Duodenal mucosa (tissue), 2 donors: ENCODE results near the gene KLF13.

Experiments
- H3K27ac ChIP-seq: one replicate; pipeline ENCODE4 v1.7.0; 2013; ENCODE audit warnings: low read depth, low read length
- H3K27me3 ChIP-seq, 2 donors: one replicate each; pipeline ENCODE4 v1.7.0; 2013; ENCODE audit warnings: low read length in 2 of 2, control low read depth in 1 of 2; ENCODE audit not compliant: insufficient read depth in 2 of 2, control insufficient read depth in 1 of 2
- H3K36me3 ChIP-seq, 2 donors: one replicate each; pipeline ENCODE4 v1.7.0; 2013; ENCODE audit warnings: low read length in 2 of 2, control low read depth in 1 of 2; ENCODE audit not compliant: insufficient read depth in 2 of 2, control insufficient read depth in 1 of 2
- H3K4me1 ChIP-seq, 2 donors: one replicate each; pipeline ENCODE4 v1.7.0; 2013; ENCODE audit warnings: low read length in 2 of 2, control low read depth in 1 of 2; ENCODE audit not compliant: insufficient read depth in 2 of 2, control insufficient read depth in 1 of 2
- H3K4me3 ChIP-seq, 2 donors: one replicate each; pipeline ENCODE4 v1.7.0; 2013; ENCODE audit warnings: low read length in 2 of 2, low read depth in 1 of 2
- H3K9ac ChIP-seq, 2 donors: one replicate each; pipeline ENCODE4 v1.7.0; 2013; ENCODE audit warnings: low read length in 2 of 2, low read depth in 1 of 2
- H3K9me3 ChIP-seq, 2 donors: one replicate each; pipeline ENCODE4 v1.7.0; 2013; ENCODE audit warnings: low read length in 2 of 2, control low read depth in 1 of 2; ENCODE audit not compliant: control insufficient read depth in 1 of 2

KLF13 gene

GRCh38 chr15:31306426-31307269 lies 20.0 kb upstream of the KLF13 start:
- H3K27ac ChIP-seq = no peak overlapping the region
- H3K36me3 ChIP-seq = no peaks in the 10 kb centered on the region
- no peaks in the 10 kb centered on the region for H3K27me3 ChIP-seq
- no peaks in the 10 kb centered on the region for H3K9me3 ChIP-seq
- no peak overlapping the region for H3K9ac ChIP-seq
- H3K4me1 ChIP-seq = peaks cover 8 to 14% of the 10 kb centered on the region in 2 donors
- no peak overlapping the region for H3K4me3 ChIP-seq

DNA sequence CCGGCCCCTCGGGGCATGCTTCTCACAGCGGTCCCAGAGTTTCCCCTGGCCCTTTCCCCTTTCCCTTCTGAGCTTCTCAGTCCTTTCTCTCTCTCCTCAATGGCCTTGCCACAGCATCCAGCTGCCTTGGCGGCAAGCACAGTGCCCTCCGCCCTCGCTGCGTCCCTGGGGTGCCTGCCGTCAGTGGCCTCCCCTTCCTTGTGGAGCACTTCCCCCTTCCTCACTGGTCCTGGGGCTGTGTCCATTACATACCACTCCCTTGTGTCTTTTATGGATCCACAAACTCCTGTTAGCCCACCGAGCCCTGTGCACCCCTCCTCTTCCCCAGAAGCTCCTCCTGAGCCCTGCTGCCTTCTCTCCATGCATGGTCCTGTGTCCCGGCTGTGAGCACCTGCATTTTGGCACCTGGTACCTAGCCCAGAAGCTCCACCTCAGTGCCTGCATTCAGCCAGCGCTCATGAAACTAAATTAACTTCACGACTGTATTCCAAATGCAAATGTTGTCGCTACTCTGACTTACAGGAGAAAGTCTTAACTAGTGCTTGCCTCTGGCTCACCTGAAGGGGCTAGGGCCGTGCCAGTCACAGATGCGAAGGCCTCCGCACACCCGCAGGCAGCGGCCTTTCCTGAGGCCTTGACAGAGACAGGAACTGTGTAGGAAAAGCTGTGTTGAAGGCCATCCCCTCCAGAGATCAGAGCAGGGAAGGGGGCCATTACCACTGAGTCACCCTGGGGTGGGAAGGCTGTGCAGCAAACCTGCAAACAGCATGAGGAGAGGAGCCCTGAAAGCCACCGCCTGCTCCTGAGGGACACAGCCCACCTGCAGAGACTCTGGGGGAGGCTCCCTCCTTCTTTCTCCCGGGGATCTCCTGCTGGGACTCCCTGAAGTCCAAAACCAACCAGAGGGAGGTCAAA lies 19.1 kb upstream of the KLF13 start:
- H3K36me3 ChIP-seq = no peaks in the 10 kb centered on the region
- H3K9me3 ChIP-seq = no peaks in the 10 kb centered on the region
- H3K4me1 ChIP-seq = peaks cover 8 to 14% of the 10 kb centered on the region in 2 donors
- no peak overlapping the region for H3K27ac ChIP-seq
- no peaks in the 10 kb centered on the region for H3K27me3 ChIP-seq
- no peak overlapping the region for H3K4me3 ChIP-seq
- no peak overlapping the region for H3K9ac ChIP-seq

- Histone ChIP-seq H3K9me3 (peaks cover under 1 to 2% of the 10 kb centered on the region in 2 donors), H3K36me3 (no peaks in the 10 kb centered on the region), H3K27ac (no peak overlapping the region), H3K4me3 (no peak overlapping the region), H3K4me1 (peaks cover 4 to 12% of the 10 kb centered on the region in 2 donors), H3K27me3 (no peaks in the 10 kb centered on the region), H3K9ac (no peak overlapping the region)
Measured at GRCh38 chr15:31308185-31308639, 18.4 kb upstream of the KLF13 start.

DNA sequence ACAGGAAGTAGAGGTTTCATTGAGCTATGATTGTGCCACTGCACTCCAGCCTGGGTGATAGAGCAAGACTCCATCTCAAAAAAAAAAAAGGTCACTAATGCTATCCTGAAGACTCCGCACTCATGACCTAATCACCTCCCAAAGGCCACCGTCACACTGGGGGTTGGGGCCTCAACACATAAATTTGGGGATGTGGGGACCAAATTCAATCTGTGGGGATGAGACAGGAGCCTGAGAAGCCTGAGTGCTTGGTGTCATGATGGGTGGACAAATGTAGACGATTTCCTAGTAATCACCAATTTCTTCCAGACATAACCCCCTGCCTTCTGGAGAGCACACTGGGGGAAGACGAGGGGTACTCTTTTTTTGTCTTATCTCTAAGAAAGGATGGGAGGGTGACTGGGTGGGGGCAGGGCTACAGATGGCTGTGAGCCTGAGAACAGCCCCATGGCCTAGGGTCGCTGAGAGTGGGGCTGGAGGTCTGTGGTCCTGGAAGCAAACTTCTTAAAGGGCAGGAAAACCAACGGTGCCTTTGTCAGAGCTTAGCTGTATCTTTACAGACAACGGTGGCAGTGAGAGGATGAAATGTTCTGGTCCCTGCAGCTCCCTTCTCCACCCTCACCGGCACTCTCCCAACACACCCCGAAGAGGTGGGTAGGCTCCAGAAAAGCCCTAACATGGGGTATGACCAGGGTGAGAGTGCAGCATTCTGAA lies 16.6 kb upstream of the KLF13 start:
- peaks cover 8 to 9% of the 10 kb centered on the region in 2 donors for H3K9me3 ChIP-seq
- no peaks in the 10 kb centered on the region for H3K27me3 ChIP-seq
- H3K9ac ChIP-seq = no peak overlapping the region
- H3K27ac ChIP-seq = no peak overlapping the region
- H3K4me3 ChIP-seq = no peak overlapping the region
- peaks cover 0 to 12% of the 10 kb centered on the region in 2 donors for H3K4me1 ChIP-seq
- H3K36me3 ChIP-seq = no peaks in the 10 kb centered on the region

- peaks cover 0 to 12% of the 10 kb centered on the region in 2 donors for H3K4me1 ChIP-seq
- H3K36me3 ChIP-seq = no peaks in the 10 kb centered on the region
- no peak overlapping the region for H3K9ac ChIP-seq
- no peak overlapping the region for H3K4me3 ChIP-seq
- peaks cover 8 to 9% of the 10 kb centered on the region in 2 donors for H3K9me3 ChIP-seq
- no peak overlapping the region for H3K27ac ChIP-seq
- no peaks in the 10 kb centered on the region for H3K27me3 ChIP-seq
Measured at GRCh38 chr15:31311735-31312619, 14.7 kb upstream of the KLF13 start.

GRCh38 chr15:31313223-31313622 lies 13.4 kb upstream of the KLF13 start:
- peaks cover 8 to 9% of the 10 kb centered on the region in 2 donors for H3K9me3 ChIP-seq
- no peaks in the 10 kb centered on the region for H3K36me3 ChIP-seq
- H3K4me1 ChIP-seq = peaks cover 0 to 7% of the 10 kb centered on the region in 2 donors
- no peak overlapping the region for H3K27ac ChIP-seq
- H3K9ac ChIP-seq = no peak overlapping the region
- no peak overlapping the region for H3K4me3 ChIP-seq
- H3K27me3 ChIP-seq = no peaks in the 10 kb centered on the region

GRCh38 chr15:31314380-31314779 lies 12.3 kb upstream of the KLF13 start:
- no peak overlapping the region for H3K27ac ChIP-seq
- H3K4me3 ChIP-seq = no peak overlapping the region
- no peak overlapping the region for H3K9ac ChIP-seq
- H3K27me3 ChIP-seq = no peaks in the 10 kb centered on the region
- no peaks in the 10 kb centered on the region for H3K4me1 ChIP-seq
- H3K9me3 ChIP-seq = peaks cover 8 to 9% of the 10 kb centered on the region in 2 donors
- H3K36me3 ChIP-seq = no peaks in the 10 kb centered on the region

- Histone ChIP-seq H3K9ac (no peak overlapping the region), H3K4me3 (no peak overlapping the region), H3K36me3 (no peaks in the 10 kb centered on the region), H3K27me3 (no peaks in the 10 kb centered on the region), H3K9me3 (peaks cover 8 to 9% of the 10 kb centered on the region in 2 donors), H3K27ac (no peak overlapping the region), H3K4me1 (no peaks in the 10 kb centered on the region)
Measured at GRCh38 chr15:31316135-31316795, 10.4 kb upstream of the KLF13 start.

GRCh38 chr15:31317017-31317416 lies 9.6 kb upstream of the KLF13 start:
- Histone ChIP-seq H3K27ac (no peak overlapping the region), H3K4me1 (no peaks in the 10 kb centered on the region), H3K9ac (no peak overlapping the region), H3K9me3 (peaks cover 8 to 9% of the 10 kb centered on the region in 2 donors), H3K36me3 (no peaks in the 10 kb centered on the region), H3K4me3 (no peak overlapping the region), H3K27me3 (no peaks in the 10 kb centered on the region)
